HG03565 (cell line): Measurements from ENCODE around the gene PSMG2.

Source experiments
- ATAC-seq: cut with Tn5 transposase; IDR thresholded peaks from one replicate; pipeline ENCODE4 v1.9.1; 2021; ENCODE audit warnings: mild to moderate bottlenecking, moderate library complexity; ENCODE audit not compliant: unreplicated experiment

PSMG2 gene

GRCh38 chr18:12702221-12703095 is at the start of gene PSMG2, which contains the start of gene CEP76:
PSMG2 (plus strand) TSS chr18:12703042; CDS start chr18:12703108, 66 bp downstream.
CEP76 (minus strand) TSS chr18:12702723; CDS start chr18:12702548, 175 bp downstream.
- ATAC-seq = peak; percentile 72

GRCh38 chr18:12654971-12655370 is 47.9 kb upstream of the PSMG2 start:
- no peak for ATAC-seq

GRCh38 chr18:12656605-12656937 is 46.3 kb upstream of the PSMG2 start:
- no peak for ATAC-seq

GRCh38 chr18:12656938-12657683 is 45.7 kb upstream of the PSMG2 start:
- peak; percentile 12 for ATAC-seq

- peak; percentile 43 for ATAC-seq
Observed at GRCh38 chr18:12657684-12658425, 45.0 kb upstream of the PSMG2 start, which contains the start of gene SPIRE1. SPIRE1 (minus strand) TSS chr18:12658107; CDS start chr18:12657866, 241 bp downstream.

GRCh38 chr18:12658426-12659138 is 44.3 kb upstream of the PSMG2 start:
- no peak for ATAC-seq

GRCh38 chr18:12659904-12660605 is 42.8 kb upstream of the PSMG2 start:
- no peak for ATAC-seq

GRCh38 chr18:12668041-12668440 is 34.8 kb upstream of the PSMG2 start:
- no peak for ATAC-seq

- no peak for ATAC-seq
Observed at GRCh38 chr18:12679183-12679786, 23.6 kb upstream of the PSMG2 start.

GRCh38 chr18:12686100-12686499 is 16.7 kb upstream of the PSMG2 start:
- no peak for ATAC-seq

GRCh38 chr18:12689256-12689850 is 13.5 kb upstream of the PSMG2 start:
- no peak for ATAC-seq

- no peak for ATAC-seq
Observed at GRCh38 chr18:12692206-12692605, 10.6 kb upstream of the PSMG2 start.

- no peak for ATAC-seq
Observed at GRCh38 chr18:12694032-12694431, 8.8 kb upstream of the PSMG2 start.

- no peak for ATAC-seq
Observed at GRCh38 chr18:12699747-12700146, 3.1 kb upstream of the PSMG2 start.

GRCh38 chr18:12701161-12701560 is 1.7 kb upstream of the PSMG2 start:
- ATAC-seq = no peak

GRCh38 chr18:12703096-12703567 is 290 bp downstream of the PSMG2 start:
- no peak for ATAC-seq

- no peak for ATAC-seq
Observed at GRCh38 chr18:12703664-12704063, 822 bp downstream of the PSMG2 start.

GRCh38 chr18:12711446-12711845 is 8.6 kb downstream of the PSMG2 start:
- no peak for ATAC-seq
